Fibroblast of the aortic adventitia (primary cell): ENCODE measurements around the gene SPIRE2. TPM values are rescaled to one million over a fixed set of nuclear protein-coding genes. Genes with fewer than 3 reads are reported as not detected.

Experiments used
- DNase-seq: peaks from one replicate; pipeline ENCODE4 v3.0.0-alpha.2; 2010; ENCODE audit warnings: low read depth
- H3K4me3 ChIP-seq: 2 replicates; pipeline ENCODE4 v1.5.1; 2011; ENCODE audit warnings: low read depth, mild to moderate bottlenecking, control low read depth, low read length, moderate library complexity
- total RNA-seq: library from RNA; depleted of rRNA; stranded (reverse); fragments of >200 nt; gene quantifications from 2 replicates; pipeline ENCODE4 v1.2.3, GENCODE V29; 2012; ENCODE audit warnings: low replicate concordance
- TF ChIP-seq, protein P1 (sequence below): IDR thresholded peaks from 2 replicates; pipeline ENCODE4 v1.5.1; 2011; ENCODE audit warnings: mild to moderate bottlenecking, low read length, control low read depth, inconsistent platforms; ENCODE audit not compliant: insufficient read depth

SPIRE2 gene
- total RNA-seq, 1 donor, result 2.5 TPM

- H3K4me3 ChIP-seq, result no peak overlapping the region
- no peak for DNase-seq
- TF ChIP-seq, protein P1, sequence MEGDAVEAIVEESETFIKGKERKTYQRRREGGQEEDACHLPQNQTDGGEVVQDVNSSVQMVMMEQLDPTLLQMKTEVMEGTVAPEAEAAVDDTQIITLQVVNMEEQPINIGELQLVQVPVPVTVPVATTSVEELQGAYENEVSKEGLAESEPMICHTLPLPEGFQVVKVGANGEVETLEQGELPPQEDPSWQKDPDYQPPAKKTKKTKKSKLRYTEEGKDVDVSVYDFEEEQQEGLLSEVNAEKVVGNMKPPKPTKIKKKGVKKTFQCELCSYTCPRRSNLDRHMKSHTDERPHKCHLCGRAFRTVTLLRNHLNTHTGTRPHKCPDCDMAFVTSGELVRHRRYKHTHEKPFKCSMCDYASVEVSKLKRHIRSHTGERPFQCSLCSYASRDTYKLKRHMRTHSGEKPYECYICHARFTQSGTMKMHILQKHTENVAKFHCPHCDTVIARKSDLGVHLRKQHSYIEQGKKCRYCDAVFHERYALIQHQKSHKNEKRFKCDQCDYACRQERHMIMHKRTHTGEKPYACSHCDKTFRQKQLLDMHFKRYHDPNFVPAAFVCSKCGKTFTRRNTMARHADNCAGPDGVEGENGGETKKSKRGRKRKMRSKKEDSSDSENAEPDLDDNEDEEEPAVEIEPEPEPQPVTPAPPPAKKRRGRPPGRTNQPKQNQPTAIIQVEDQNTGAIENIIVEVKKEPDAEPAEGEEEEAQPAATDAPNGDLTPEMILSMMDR, result no peak
Observed at GRCh38 chr16:89904606-89905510, 76.6 kb downstream of the SPIRE2 start.

DNA sequence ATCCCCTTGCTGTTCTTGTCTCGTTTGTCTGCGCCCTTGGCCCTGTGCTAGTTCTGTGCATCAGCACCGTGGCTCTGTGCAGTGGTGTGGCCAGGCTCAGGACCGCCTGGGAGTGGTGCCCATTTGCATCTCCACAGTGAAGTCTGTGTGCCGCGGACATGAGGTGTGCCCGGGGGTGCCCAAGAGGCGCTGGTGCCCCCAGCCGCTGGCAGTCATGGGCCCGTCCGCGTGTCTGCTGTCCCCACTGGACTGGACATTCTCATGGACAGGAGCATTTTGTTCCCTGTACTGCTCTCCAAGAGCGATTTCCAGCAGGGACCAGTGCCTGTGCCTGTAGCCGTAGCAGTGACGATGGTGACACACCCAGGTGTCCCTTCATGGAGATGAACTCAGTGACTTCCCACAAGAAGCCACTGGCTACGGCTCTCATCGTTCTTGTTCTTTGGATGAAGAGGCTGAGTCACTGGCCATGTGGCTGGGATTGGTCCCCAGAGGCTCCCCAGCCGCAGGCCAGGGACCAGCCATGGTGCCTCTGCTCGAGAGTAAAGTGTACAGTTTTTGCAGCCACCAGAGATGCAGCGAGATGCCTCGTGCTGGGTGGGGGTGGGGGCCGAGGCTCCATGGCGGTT lies 77.3 kb downstream of the SPIRE2 start:
- TF ChIP-seq, protein P1, result no peak
- H3K4me3 ChIP-seq, result no peak overlapping the region
- DNase-seq, result no peak

DNA sequence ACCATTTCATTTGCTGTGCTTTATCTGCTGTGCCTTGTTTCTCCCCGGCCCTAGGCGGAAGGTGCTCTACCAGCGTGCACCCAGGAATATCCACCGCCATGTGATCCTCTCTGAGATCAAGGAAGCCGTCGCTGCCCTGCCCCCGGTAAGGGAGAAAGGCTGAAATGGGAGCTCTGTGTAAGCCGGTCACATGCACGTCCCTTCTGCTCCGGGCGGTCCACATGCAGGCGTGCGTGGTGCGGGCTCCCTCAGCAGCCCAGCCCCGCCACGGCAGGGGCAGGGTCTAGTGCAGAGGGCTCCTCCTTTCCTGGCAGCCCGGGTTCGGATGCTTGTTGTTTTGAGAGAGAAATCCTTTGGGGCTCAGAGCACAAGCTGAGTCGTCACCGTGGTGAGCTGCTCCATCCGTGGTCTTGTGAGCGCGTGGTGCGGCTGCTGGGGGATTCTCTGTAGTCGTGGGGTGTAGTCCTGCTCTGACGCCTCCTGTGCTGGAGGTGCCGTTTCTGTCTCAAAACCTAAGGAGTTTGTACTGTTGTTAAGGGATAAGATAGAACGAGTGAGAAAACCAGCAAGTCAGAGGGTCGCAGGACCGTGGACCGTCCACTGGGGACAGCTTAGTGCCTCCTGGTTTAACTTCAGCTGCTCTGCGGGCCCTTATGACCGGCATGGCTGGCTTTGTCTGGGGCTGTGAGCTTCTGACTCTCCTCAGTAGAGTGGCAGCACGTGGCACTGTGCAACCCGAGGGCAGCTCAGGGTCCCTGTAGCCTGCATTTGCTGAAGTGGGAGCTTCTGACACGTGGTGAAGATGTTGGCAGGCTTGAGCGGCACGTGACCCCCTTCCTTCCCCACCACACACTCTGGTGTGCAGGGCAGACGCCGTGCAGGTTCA lies 78.1 kb downstream of the SPIRE2 start:
- TF ChIP-seq, protein P1, result no peak
- no peak overlapping the region for H3K4me3 ChIP-seq
- DNase-seq, result no peak

DNA sequence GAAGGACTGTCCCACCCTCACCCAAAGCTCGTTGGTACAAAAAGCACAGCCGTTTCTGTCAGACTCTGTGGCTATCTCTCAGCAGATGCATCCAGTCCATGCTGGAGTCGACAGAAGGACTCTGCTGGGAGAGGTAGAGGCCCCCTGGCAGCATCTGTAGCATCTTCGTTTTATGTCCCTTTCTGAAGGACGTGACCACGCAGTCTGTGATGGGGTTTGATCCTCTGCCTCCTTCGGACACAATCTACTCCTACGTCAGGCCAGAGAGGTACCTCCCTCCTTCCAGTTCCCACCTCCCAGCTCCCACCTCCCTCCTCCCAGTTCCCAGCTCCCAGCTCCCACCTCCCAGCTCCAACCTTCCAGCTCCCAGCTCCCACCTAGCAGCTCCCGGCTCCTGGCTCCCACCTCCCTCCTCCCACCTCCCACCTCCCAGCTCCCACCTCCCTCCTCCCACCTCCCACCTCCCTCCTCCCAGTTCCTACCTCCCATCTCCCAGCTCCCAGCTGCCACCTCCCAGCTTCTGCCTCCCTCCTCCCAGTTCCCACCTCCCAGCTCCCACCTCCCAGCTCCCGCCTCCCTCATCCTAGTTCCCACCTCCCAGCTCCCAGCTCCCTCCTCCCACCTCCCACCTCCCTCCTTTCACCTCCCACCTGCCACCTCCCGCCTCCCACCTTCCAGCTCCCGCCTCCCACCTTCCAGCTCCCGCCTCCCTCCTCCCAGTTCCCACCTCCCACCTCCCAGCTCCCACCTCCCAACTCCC lies 79.0 kb downstream of the SPIRE2 start:
- no peak overlapping the region for H3K4me3 ChIP-seq
- DNase-seq, result no peak

GRCh38 chr16:89908236-89908635 lies 80.0 kb downstream of the SPIRE2 start:
- DNase-seq, result no peak
- TF ChIP-seq, protein P1, result no peak

More for the DNA sequence above, 79.0 kb downstream of the SPIRE2 start:
- TF ChIP-seq, protein P1, result no peak

More at GRCh38 chr16:89908236-89908635, 80.0 kb downstream of the SPIRE2 start:
- H3K4me3 ChIP-seq, result no peak overlapping the region
